HepG2 (cell line): ENCODE results near the gene GALNT12. TPM values are rescaled to one million over a fixed set of nuclear protein-coding genes. Genes with fewer than 3 reads are reported as not detected.

Source experiments
- ATAC-seq: fragments of 200-7000 bp; cut with Tn5 transposase; 3 replicates; pipeline ENCODE4 v1.9.1; 2020; ENCODE audit warnings: mild to moderate bottlenecking, moderate library complexity
- BruUV-seq: library from RNA; stranded (reverse); fragments of 400-500 nt; replicated peaks from 2 replicates; lab custom pipeline; 2021; lab: Mats Ljungman, UMichigan
- CTCF ChIA-PET: fragments of 300-600 bp; formaldehyde crosslinking; extraction: SDS; loops from one replicate; lab custom pipeline; 2021; ENCODE audit warnings: low total read pairs, inconsistent platforms, low intra/inter-chr PET ratio; lab: Yijun Ruan, JAX
- POLR2A ChIA-PET: fragments of 350-600 bp; sonication (Branson Sonifier 250); formaldehyde crosslinking; loops from one replicate; lab custom pipeline; 2020; ENCODE audit warnings: antibody characterized with exemption, inconsistent platforms; lab: Yijun Ruan, JAX
- DNase-seq: peaks from one replicate; pipeline ENCODE4 v3.0.0-alpha.2; 2015; ENCODE audit warnings: low spot score
- FAIRE-seq: peaks from 3 replicates; lab custom pipeline; 2011; peaks lifted over from hg19 to GRCh38; lab: Jason Lieb, UNC
- H2AFZ ChIP-seq: one replicate; pipeline ENCODE4 v1.6.1; 2011; ENCODE audit warnings: low read length, inconsistent platforms
- H3K27ac ChIP-seq: fragments of 300-600 bp; 3 replicates; pipeline ENCODE4 v1.8.0; 2011; ENCODE audit warnings: mixed run types, mild to moderate bottlenecking, mixed read lengths, low read length, inconsistent platforms; ENCODE audit not compliant: insufficient read depth; ENCODE audit errors: extremely low read length
- H3K27me3 ChIP-seq, 2 experiments: fragments of 200-600 bp in 1 of 2; 2 replicates in 1 of 2; 3 replicates in 1 of 2; pipeline versions ENCODE4 v1.6.0 to v1.8.0; 2011; ENCODE audit warnings: low read length in 2 of 2, mild to moderate bottlenecking in 2 of 2, moderate library complexity in 2 of 2, inconsistent platforms in 1 of 2; ENCODE audit not compliant: insufficient read depth in 2 of 2, control insufficient read depth in 1 of 2
- H3K36me3 ChIP-seq, 2 experiments: fragments of 200-600 bp in 1 of 2; replicated peaks in 1 of 2; 2 replicates in 1 of 2; 3 replicates in 1 of 2; pipeline versions ENCODE4 v1.5.1 to v1.8.0; 2011; ENCODE audit warnings: low read length in 2 of 2, inconsistent platforms in 1 of 2; ENCODE audit not compliant: insufficient read depth in 2 of 2, control insufficient read depth in 1 of 2
- H3K4me1 ChIP-seq: 2 replicates; pipeline ENCODE4 v1.5.1; 2012; ENCODE audit warnings: low read length, inconsistent platforms; ENCODE audit not compliant: insufficient read depth
- H3K4me2 ChIP-seq: 2 replicates; pipeline ENCODE4 v1.6.0; 2011; ENCODE audit warnings: low read depth, low read length, inconsistent platforms
- H3K4me3 ChIP-seq, 3 experiments: fragments of 200-600 bp in 1 of 3; sonication (generic), shearing (Covaris generic) in 1 of 3; replicated peaks in 1 of 3; 2 replicates each; pipeline ENCODE4 v1.5.1; 2011 to 2016; ENCODE audit warnings: low read length in 3 of 3, inconsistent platforms in 2 of 3, low read depth in 2 of 3, mild to moderate bottlenecking in 2 of 3, control low read depth in 1 of 3, mixed read lengths in 1 of 3; ENCODE audit not compliant: insufficient read depth in 1 of 3
- H3K79me2 ChIP-seq: one replicate; pipeline ENCODE4 v1.6.1; 2011; ENCODE audit warnings: low read length, inconsistent platforms; ENCODE audit not compliant: insufficient read depth
- H3K9ac ChIP-seq: 2 replicates; pipeline ENCODE4 v1.6.0; 2011; ENCODE audit warnings: mild to moderate bottlenecking, low read depth, low read length, inconsistent platforms; ENCODE audit not compliant: insufficient read depth
- H3K9me3 ChIP-seq: 2 replicates; pipeline ENCODE4 v1.5.1; 2012; ENCODE audit warnings: mild to moderate bottlenecking, low read length
- H4K20me1 ChIP-seq: 2 replicates; pipeline ENCODE4 v1.6.0; 2011; ENCODE audit warnings: inconsistent platforms, mild to moderate bottlenecking, low read length, moderate library complexity; ENCODE audit not compliant: insufficient read depth
- DPF2 ChIP-seq: sonication (generic); formaldehyde crosslinking; IDR thresholded peaks from 2 replicates; pipeline ENCODE4 v1.4.0; 2020; ENCODE audit warnings: mild to moderate bottlenecking, low read depth, missing genetic modification reagents, borderline replicate concordance
- HES4 ChIP-seq: sonication (generic); formaldehyde crosslinking; IDR thresholded peaks from 2 replicates; pipeline ENCODE4 v1.9.0; 2021; ENCODE audit warnings: mild to moderate bottlenecking, missing genetic modification reagents, borderline replicate concordance
- ISX ChIP-seq: sonication (generic); formaldehyde crosslinking; conservative IDR thresholded peaks from 2 replicates; pipeline ENCODE4 v1.5.0; 2020; ENCODE audit warnings: missing genetic modification reagents
- NR2F1 ChIP-seq, 2 experiments: fragments of 450-650 bp in 1 of 2; formaldehyde crosslinking in 1 of 2; IDR thresholded peaks; 2 replicates each; pipeline versions ENCODE4 v1.5.0 to v1.6.1; 2016 to 2020; ENCODE audit warnings: mild to moderate bottlenecking in 1 of 2, missing compliant biosample characterization in 1 of 2, missing genetic modification reagents in 1 of 2, moderate library complexity in 1 of 2
- ZNF296 ChIP-seq: sonication (generic); formaldehyde crosslinking; conservative IDR thresholded peaks from 2 replicates; pipeline ENCODE4 v1.5.0; 2020; ENCODE audit warnings: mild to moderate bottlenecking, missing genetic modification reagents
- ZNF761 ChIP-seq: sonication (generic); formaldehyde crosslinking; conservative IDR thresholded peaks from 2 replicates; pipeline ENCODE4 v1.4.0; 2020; ENCODE audit warnings: mild to moderate bottlenecking, missing genetic modification reagents
- WGBS: methylation state at CpG from one replicate; pipeline ENCODE4 v1.1.6; 2017; ENCODE audit warnings: low lambda C conversion rate; 5-methylcytosine and 5-hydroxymethylcytosine counted together
- in situ Hi-C: cut with HindIII; loops from 2 replicates; pipeline ENCODE4 v1.10.0; 2017; ENCODE audit warnings: low pct_unique_long_range_greater_than_20kb; ENCODE audit not compliant: extremely low pct_ligation_motif_present
- intact Hi-C: fragments of 100-400 bp; cut with micrococcal nuclease; formaldehyde crosslinking; loops from one replicate; pipeline ENCODE4 v1.10.0; 2022; ENCODE audit not compliant: unreplicated experiment
- polyA plus RNA-seq, 8 experiments: library from polyadenylated mRNA; depleted of rRNA in 3 of 8; stranded (reverse) in 7 of 8; unstranded in 1 of 8; fragments of >200 nt; fragmentation: Illumina TruSeq in 4 of 8; extraction: Trizol in 4 of 8; gene quantifications; 2 replicates each; pipeline versions ENCODE4 v1.2.1 to v1.2.3, GENCODE V29; 2011 to 2016; ENCODE audit warnings: low read depth in 4 of 8, missing spikeins in 1 of 8, mixed read lengths in 1 of 8; ENCODE audit not compliant: insufficient read depth in 1 of 8
- total RNA-seq, 5 experiments: library from RNA; depleted of rRNA; stranded (reverse); fragments of >200 nt; fragmentation: Illumina TruSeq; extraction: Trizol; gene quantifications; 2 replicates each; pipeline ENCODE4 v1.2.3, GENCODE V29; 2016; ENCODE audit warnings: low read depth in 1 of 5
- TF ChIP-seq, protein P1 (sequence below): sonication (generic); formaldehyde crosslinking; IDR thresholded peaks from 2 replicates; pipeline ENCODE4 v1.4.0; 2020; ENCODE audit warnings: missing genetic modification reagents, mild to moderate bottlenecking, borderline replicate concordance

GALNT12 gene
- total and polyA plus RNA-seq, 2 of the 13 experiments (the other 11 are each of a cell fraction or from before 2014, with no cell fraction given) = 0.07 TPM; not detected in 1

DNA sequence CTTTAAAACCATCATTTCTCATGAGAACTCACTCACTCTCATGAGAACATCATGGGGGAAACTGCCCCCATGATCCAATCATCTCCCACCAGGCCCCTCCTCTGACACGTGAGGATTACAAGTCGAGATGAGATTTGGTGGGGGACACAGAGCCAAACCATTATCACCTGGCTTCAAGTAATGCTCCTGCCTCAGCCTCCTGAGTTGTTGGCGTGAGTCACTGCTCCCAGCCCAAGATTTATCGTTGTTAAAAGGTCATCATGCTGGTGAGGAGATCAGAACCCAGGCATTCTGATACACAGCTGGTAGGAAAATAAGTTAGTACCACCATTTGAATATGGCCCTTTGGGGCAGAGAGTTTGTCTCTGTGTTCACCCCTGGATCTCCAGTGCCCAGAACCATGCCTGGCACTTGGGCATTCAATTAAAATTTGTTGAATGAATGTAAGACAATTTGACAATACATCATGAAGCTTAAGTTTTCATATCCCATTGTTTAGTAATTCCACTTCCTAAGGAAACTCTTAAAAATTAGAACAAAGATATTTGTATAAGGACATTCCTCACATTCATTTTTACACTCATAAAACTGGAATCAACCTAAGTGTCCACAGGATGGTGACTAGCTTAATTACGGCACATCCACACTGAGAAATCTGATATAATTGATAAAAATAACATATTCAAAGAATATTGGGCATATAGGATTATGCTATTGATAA, 78.3 kb downstream of the GALNT12 start:
- no peaks in the 10 kb centered on the region for H3K4me1 ChIP-seq
- BruUV-seq = no TSS peak
- TF ChIP-seq HES4 (no peak), ISX (no peak), DPF2 (no peak), NR2F1 (CRISPR knock-in tag; IDR thresholded peaks at IDR 0.05) (no peak), ZNF296 (CRISPR knock-in tag) (no peak), ZNF761 (no peak)
- TF ChIP-seq, protein P1, sequence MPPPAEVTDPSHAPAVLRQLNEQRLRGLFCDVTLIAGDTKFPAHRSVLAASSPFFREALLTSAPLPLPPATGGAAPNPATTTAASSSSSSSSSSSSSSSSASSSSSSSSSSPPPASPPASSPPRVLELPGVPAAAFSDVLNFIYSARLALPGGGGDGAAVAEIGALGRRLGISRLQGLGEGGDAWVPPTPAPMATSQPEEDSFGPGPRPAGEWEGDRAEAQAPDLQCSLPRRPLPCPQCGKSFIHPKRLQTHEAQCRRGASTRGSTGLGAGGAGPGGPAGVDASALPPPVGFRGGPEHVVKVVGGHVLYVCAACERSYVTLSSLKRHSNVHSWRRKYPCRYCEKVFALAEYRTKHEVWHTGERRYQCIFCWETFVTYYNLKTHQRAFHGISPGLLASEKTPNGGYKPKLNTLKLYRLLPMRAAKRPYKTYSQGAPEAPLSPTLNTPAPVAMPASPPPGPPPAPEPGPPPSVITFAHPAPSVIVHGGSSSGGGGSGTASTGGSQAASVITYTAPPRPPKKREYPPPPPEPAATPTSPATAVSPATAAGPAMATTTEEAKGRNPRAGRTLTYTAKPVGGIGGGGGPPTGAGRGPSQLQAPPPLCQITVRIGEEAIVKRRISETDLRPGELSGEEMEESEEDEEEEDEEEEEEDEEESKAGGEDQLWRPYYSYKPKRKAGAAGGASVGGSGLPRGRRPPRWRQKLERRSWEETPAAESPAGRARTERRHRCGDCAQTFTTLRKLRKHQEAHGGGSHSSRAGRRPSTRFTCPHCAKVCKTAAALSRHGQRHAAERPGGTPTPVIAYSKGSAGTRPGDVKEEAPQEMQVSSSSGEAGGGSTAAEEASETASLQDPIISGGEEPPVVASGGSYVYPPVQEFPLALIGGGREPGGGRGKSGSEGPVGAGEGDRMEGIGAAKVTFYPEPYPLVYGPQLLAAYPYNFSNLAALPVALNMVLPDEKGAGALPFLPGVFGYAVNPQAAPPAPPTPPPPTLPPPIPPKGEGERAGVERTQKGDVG (CRISPR knock-in tag) = no peak
- TF ChIP-seq, all 625 proteins: peak for 0
- DNase-seq = no peak
- POLR2A ChIA-PET = no interaction called here
- H3K27me3 ChIP-seq = peaks cover 0 to 17% of the 10 kb centered on the region in 2 experiments; a peak in 2 of 5 replicates
- FAIRE-seq = no peak
- H3K36me3 ChIP-seq = no peaks in the 10 kb centered on the region
- CTCF ChIA-PET = no interaction called here
- ATAC-seq = no peak
- no peak overlapping the region for H3K27ac ChIP-seq
- in situ Hi-C loops = no loop called here
- no peak overlapping the region for H2AFZ ChIP-seq
- H4K20me1 ChIP-seq = no peaks in the 10 kb centered on the region
- no peak overlapping the region for H3K4me2 ChIP-seq
- 16% methylated on average over 5 of the region's 5 CpGs for WGBS
- H3K9ac ChIP-seq = no peak overlapping the region
- intact Hi-C loops = no loop called here
- H3K9me3 ChIP-seq = no peaks in the 10 kb centered on the region
- H3K4me3 ChIP-seq = no peak overlapping the region
- no peaks in the 10 kb centered on the region for H3K79me2 ChIP-seq
